Stomach smooth muscle (tissue), 2 donors: Measurements from ENCODE around the gene TTBK1.

Experiments used
- H3K27ac ChIP-seq: one replicate; pipeline ENCODE4 v1.7.0; 2013; ENCODE audit warnings: mild to moderate bottlenecking, low read length, inconsistent platforms
- H3K27me3 ChIP-seq, 2 donors: one replicate each; pipeline ENCODE4 v1.7.0; 2013; ENCODE audit warnings: low read length in 2 of 2; ENCODE audit not compliant: insufficient read depth in 2 of 2, control insufficient read depth in 1 of 2
- H3K36me3 ChIP-seq, 2 donors: one replicate each; pipeline ENCODE4 v1.7.0; 2013; ENCODE audit warnings: low read length in 2 of 2; ENCODE audit not compliant: control insufficient read depth in 2 of 2, insufficient read depth in 2 of 2
- H3K4me1 ChIP-seq: one replicate; pipeline ENCODE4 v1.7.0; 2013; ENCODE audit warnings: low read length; ENCODE audit not compliant: control insufficient read depth, insufficient read depth
- H3K4me3 ChIP-seq, 2 donors: one replicate each; pipeline ENCODE4 v1.7.0; 2013; ENCODE audit warnings: low read length in 2 of 2
- H3K9ac ChIP-seq, 2 donors: one replicate each; pipeline ENCODE4 v1.7.0; 2013; ENCODE audit warnings: low read length in 2 of 2, mild to moderate bottlenecking in 1 of 2
- H3K9me3 ChIP-seq, 2 donors: one replicate each; pipeline ENCODE4 v1.7.0; 2013; ENCODE audit warnings: low read length in 2 of 2; ENCODE audit not compliant: control insufficient read depth in 2 of 2
- donor health status: healthy.
- donor health status: Pancreatic carcinoma.

TTBK1 gene

GRCh38 chr6:43254846-43255245, 11.6 kb downstream of the TTBK1 start:
- Histone ChIP-seq H3K4me3 (no peak overlapping the region), H3K9ac (no peak overlapping the region), H3K9me3 (no peaks in the 10 kb centered on the region), H3K27ac (no peak overlapping the region), H3K36me3 (no peaks in the 10 kb centered on the region), H3K27me3 (peaks cover 18 to 26% of the 10 kb centered on the region in 2 donors), H3K4me1 (no peaks in the 10 kb centered on the region)

- no peaks in the 10 kb centered on the region for H3K9me3 ChIP-seq
- no peak overlapping the region for H3K9ac ChIP-seq
- H3K27me3 ChIP-seq: peaks cover 18 to 26% of the 10 kb centered on the region in 2 donors
- H3K4me3 ChIP-seq: no peak overlapping the region
- no peaks in the 10 kb centered on the region for H3K36me3 ChIP-seq
- no peak overlapping the region for H3K27ac ChIP-seq
- no peaks in the 10 kb centered on the region for H3K4me1 ChIP-seq
These were observed 12.2 kb downstream of the TTBK1 start for GRCh38 chr6:43255408-43256054.

DNA sequence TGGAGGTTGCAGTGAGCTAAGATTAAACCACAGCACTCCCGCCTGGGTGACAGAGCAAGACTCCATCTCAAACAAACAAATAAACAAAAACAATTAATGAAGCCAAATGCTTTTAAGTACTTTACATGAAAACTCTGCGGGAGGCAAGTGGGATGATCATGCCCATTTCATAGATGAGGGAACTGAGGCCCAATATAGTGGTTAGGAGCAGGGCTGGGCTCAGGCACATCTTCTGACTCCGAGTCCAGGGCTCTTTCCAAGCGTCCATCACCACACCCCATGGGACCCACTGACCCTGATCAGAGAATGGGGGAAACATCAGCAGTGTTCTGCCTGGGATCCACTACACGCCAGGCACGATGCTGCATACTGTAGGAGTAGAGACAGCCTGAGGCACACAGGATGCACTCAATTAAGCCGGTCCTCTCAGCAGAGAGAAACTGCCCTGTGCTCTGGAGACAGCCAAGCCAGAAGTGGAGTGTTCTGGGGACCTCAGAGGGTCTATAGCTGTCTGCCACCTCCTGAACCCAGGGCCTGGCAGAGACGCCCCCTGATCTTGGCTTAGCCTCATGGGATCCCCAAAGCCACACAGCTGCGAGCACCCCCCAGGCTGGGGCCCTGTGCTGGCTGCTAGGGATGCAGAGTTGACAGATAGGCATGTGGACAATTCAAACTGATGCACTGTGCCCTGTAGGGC, 13.5 kb downstream of the TTBK1 start:
- Histone ChIP-seq H3K4me1 (no peaks in the 10 kb centered on the region), H3K36me3 (no peaks in the 10 kb centered on the region), H3K27me3 (peaks cover 13 to 16% of the 10 kb centered on the region in 2 donors), H3K9me3 (no peaks in the 10 kb centered on the region), H3K9ac (no peak overlapping the region), H3K4me3 (no peak overlapping the region), H3K27ac (no peak overlapping the region)

- Histone ChIP-seq H3K27me3 (peaks cover 11 to 13% of the 10 kb centered on the region in 2 donors), H3K36me3 (no peaks in the 10 kb centered on the region), H3K4me3 (no peak overlapping the region), H3K27ac (no peak overlapping the region), H3K9ac (no peak overlapping the region), H3K4me1 (no peaks in the 10 kb centered on the region), H3K9me3 (no peaks in the 10 kb centered on the region)
These were observed 14.3 kb downstream of the TTBK1 start for GRCh38 chr6:43257367-43258145.

DNA sequence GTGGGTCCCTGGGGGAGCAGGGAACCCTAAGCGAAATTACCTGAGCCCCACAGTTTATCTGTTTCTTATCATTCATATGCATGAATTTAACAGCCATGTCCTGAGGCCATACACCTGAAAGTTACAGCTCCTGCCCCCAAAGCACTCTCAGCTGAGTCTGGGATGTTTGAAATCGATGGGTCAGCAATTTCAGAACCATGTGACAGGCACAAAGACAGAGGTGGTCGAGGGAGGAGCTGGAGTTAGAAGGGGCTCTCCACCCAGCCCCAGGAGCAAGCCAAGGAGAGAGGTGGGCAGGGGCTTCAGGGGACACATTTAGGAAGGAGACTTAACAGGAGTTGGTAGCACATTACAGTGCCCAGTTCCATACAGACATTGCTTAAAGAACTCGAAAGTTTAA, 14.9 kb downstream of the TTBK1 start:
- Histone ChIP-seq H3K27me3 (peaks cover 8 to 11% of the 10 kb centered on the region in 2 donors), H3K27ac (no peak overlapping the region), H3K4me1 (no peaks in the 10 kb centered on the region), H3K36me3 (no peaks in the 10 kb centered on the region), H3K4me3 (no peak overlapping the region), H3K9me3 (no peaks in the 10 kb centered on the region), H3K9ac (no peak overlapping the region)

DNA sequence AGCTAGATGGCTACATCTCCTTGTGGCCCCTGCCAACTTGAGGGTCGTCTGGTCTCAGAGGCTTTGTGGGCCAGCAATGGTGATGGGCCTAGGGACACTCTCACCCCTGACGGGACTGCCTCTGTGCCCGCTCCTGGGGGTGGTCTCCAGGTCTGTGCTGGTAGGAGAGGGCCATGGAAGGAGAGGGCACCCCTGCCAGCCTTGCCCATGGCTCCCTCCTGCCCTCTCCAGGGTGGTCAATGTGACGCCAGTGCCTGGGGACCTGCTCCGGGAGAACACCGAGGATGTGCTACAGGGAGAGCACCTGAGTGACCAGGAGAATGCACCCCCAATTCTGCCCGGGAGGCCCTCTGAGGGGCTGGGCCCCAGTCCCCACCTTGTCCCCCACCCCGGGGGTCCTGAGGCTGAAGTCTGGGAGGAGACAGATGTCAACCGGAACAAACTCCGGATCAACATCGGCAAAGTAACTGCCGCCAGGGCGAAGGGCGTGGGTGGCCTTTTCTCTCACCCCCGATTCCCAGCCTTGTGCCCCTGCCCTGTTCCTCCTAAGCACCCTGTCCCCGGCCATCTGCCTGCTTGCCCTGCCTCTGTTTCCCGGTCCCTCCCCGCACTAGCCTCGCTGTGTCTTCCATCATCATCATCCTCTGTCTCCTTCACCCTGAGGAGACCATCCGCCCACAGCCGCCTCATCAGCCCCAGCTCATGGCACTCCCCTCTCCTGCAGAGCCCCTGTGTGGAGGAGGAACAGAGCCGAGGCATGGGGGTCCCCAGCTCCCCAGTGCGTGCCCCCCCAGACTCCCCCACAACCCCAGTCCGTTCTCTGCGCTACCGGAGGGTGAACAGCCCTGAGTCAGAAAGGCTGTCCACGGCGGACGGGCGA, 15.8 kb downstream of the TTBK1 start:
- Histone ChIP-seq H3K4me1 (no peaks in the 10 kb centered on the region), H3K27ac (no peak overlapping the region), H3K9ac (no peak overlapping the region), H3K4me3 (no peak overlapping the region), H3K9me3 (no peaks in the 10 kb centered on the region), H3K36me3 (no peaks in the 10 kb centered on the region), H3K27me3 (peaks cover 4 to 6% of the 10 kb centered on the region in 2 donors)

DNA sequence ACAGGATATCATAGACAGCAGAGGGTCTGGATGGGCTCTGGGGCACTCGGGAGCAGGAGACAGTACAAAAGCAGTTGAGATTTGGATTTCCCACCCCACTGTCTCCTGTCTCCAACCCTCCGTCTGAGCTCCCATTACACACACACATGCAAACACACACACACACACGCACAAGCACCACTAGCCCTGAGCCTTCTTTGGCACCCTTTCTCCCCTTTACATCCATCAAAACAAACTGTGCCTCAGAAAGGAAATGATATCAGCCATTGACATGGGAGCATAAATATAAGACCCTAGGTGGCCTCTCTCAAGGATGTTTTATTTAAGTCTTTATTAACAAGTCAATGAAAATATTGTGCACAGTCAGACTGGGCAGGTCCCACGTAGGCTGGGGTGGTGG, 17.5 kb downstream of the TTBK1 start:
- Histone ChIP-seq H3K9me3 (no peaks in the 10 kb centered on the region), H3K9ac (no peak overlapping the region), H3K36me3 (no peaks in the 10 kb centered on the region), H3K4me3 (no peak overlapping the region), H3K27ac (no peak overlapping the region), H3K27me3 (peaks cover 0 to 3% of the 10 kb centered on the region in 2 donors), H3K4me1 (no peaks in the 10 kb centered on the region)

DNA sequence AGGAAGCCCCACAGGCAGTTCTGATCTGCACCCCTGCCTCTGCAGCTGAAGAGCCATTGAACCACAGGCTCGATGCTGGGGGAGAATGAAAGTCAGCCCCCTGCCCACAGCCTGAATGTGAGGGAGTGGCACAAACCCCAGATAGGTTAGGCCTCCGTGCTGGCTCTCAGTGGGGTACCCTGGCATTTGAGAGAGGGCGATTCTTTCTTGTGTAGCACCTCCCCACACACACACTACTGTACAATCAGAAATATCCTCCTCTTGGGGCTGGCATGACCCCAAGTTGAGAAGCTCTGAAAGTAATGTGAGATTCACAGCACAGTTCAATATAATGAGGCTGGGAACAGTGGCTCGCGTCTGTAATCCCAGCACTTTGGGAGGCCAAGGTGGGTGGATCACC, 17.9 kb downstream of the TTBK1 start:
- no peak overlapping the region for H3K27ac ChIP-seq

GRCh38 chr6:43262000-43262779, 18.9 kb downstream of the TTBK1 start:
- no peaks in the 10 kb centered on the region for H3K36me3 ChIP-seq
- H3K4me1 ChIP-seq: no peaks in the 10 kb centered on the region
- peaks cover 0 to 1% of the 10 kb centered on the region in 2 donors for H3K27me3 ChIP-seq
- H3K9ac ChIP-seq: no peak overlapping the region
- no peaks in the 10 kb centered on the region for H3K9me3 ChIP-seq
- no peak overlapping the region for H3K4me3 ChIP-seq
- H3K27ac ChIP-seq: no peak overlapping the region

More for the DNA sequence above, 17.9 kb downstream of the TTBK1 start:
- Histone ChIP-seq H3K9ac (no peak overlapping the region), H3K4me3 (no peak overlapping the region), H3K4me1 (no peaks in the 10 kb centered on the region), H3K27me3 (peaks cover 0 to 2% of the 10 kb centered on the region in 2 donors), H3K9me3 (no peaks in the 10 kb centered on the region), H3K36me3 (no peaks in the 10 kb centered on the region)
